ENCODE results near the gene FRAS1.
"Not testable (repeated sequence)": the region's sequence is repeated elsewhere in the genome, so short reads cannot be mapped to it uniquely, and the experiment has no call there.

FRAS1 gene

GRCh38 chr4:78460368-78460767 lies 403.2 kb downstream of the FRAS1 start:
- no peak for DNase-seq

GRCh38 chr4:78464265-78464664 lies 407.1 kb downstream of the FRAS1 start:
- no peak for DNase-seq

- not testable (repeated sequence) for DNase-seq
Observed at GRCh38 chr4:78467223-78467622, 410.1 kb downstream of the FRAS1 start.

GRCh38 chr4:78468272-78468671 lies 411.1 kb downstream of the FRAS1 start:
- no peak for DNase-seq

- no peak for DNase-seq
Observed at GRCh38 chr4:78476108-78476704, 419.1 kb downstream of the FRAS1 start.

GRCh38 chr4:78477276-78477675 lies 420.2 kb downstream of the FRAS1 start:
- DNase-seq, result no peak

- DNase-seq, result no peak
Observed at GRCh38 chr4:78478523-78478922, 421.4 kb downstream of the FRAS1 start.

GRCh38 chr4:78480286-78480685 lies 423.2 kb downstream of the FRAS1 start:
- DNase-seq, result no peak

GRCh38 chr4:78481180-78481579 lies 424.1 kb downstream of the FRAS1 start:
- DNase-seq, result no peak

- DNase-seq, result no peak
Observed at GRCh38 chr4:78482281-78482680, 425.2 kb downstream of the FRAS1 start.

- no peak for DNase-seq
Observed at GRCh38 chr4:78483811-78484210, 426.7 kb downstream of the FRAS1 start.

- no peak for DNase-seq
Observed at GRCh38 chr4:78484574-78484973, 427.5 kb downstream of the FRAS1 start.

- DNase-seq, result no peak
Observed at GRCh38 chr4:78493731-78494130, 436.6 kb downstream of the FRAS1 start.

GRCh38 chr4:78496021-78496643 lies 439.0 kb downstream of the FRAS1 start:
- DNase-seq, result no peak

GRCh38 chr4:78506260-78506659 lies 449.1 kb downstream of the FRAS1 start:
- not testable (repeated sequence) for DNase-seq

- no peak for DNase-seq
Observed at GRCh38 chr4:78509043-78509442, 451.9 kb downstream of the FRAS1 start.

GRCh38 chr4:78510108-78510507 lies 453.0 kb downstream of the FRAS1 start:
- no peak for DNase-seq

- DNase-seq, result no peak
Observed at GRCh38 chr4:78510681-78511080, 453.6 kb downstream of the FRAS1 start.

- no peak for DNase-seq
Observed at GRCh38 chr4:78512357-78512920, 455.3 kb downstream of the FRAS1 start.

GRCh38 chr4:78513411-78513975 lies 456.4 kb downstream of the FRAS1 start:
- no peak for DNase-seq

GRCh38 chr4:78517050-78517652 lies 460.0 kb downstream of the FRAS1 start:
- no peak for DNase-seq

GRCh38 chr4:78518561-78518960 lies 461.4 kb downstream of the FRAS1 start:
- no peak for DNase-seq

GRCh38 chr4:78519962-78520361 lies 462.8 kb downstream of the FRAS1 start:
- no peak for DNase-seq

- DNase-seq, result no peak
Observed at GRCh38 chr4:78520808-78521226, 463.7 kb downstream of the FRAS1 start.
